ENCODE measurements around the gene PSEN1.

Gene PSEN1

DNA sequence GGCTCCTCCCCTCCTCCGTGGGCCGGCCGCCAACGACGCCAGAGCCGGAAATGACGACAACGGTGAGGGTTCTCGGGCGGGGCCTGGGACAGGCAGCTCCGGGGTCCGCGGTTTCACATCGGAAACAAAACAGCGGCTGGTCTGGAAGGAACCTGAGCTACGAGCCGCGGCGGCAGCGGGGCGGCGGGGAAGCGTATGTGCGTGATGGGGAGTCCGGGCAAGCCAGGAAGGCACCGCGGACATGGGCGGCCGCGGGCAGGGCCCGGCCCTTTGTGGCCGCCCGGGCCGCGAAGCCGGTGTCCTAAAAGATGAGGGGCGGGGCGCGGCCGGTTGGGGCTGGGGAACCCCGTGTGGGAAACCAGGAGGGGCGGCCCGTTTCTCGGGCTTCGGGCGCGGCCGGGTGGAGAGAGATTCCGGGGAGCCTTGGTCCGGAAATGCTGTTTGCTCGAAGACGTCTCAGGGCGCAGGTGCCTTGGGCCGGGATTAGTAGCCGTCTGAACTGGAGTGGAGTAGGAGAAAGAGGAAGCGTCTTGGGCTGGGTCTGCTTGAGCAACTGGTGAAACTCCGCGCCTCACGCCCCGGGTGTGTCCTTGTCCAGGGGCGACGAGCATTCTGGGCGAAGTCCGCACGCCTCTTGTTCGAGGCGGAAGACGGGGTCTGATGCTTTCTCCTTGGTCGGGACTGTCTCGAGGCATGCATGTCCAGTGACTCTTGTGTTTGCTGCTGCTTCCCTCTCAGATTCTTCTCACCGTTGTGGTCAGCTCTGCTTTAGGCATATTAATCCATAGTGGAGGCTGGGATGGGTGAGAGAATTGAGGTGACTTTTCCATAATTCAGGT is at the start of gene PSEN1:
Gene PSEN1, plus strand, starts transcription at position 121 of the 839 bp plus-strand sequence. CDS start 11,513 bp downstream, outside the sequence.
- DNase-seq: peak; percentile 87

DNA sequence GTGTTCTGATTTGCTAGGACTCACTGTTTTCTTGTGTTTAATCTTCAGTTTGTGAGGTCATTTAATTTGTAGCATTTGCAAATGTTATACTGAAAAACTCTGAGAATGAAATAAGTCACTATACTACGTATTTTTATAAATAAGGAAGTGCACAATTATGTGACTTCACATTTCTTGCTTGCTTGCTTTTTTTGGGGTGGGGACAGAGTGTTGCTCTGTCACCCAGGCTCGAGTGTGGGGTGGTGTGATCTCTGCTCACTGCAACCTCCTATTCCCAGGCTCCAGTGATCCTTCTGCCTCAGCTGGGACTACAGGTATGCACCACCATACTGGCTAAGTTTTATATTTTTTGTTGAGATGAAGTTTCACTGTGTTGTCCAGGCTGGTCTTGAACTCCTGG is 45.3 kb upstream of the PSEN1 start:
- DNase-seq: no peak

DNA sequence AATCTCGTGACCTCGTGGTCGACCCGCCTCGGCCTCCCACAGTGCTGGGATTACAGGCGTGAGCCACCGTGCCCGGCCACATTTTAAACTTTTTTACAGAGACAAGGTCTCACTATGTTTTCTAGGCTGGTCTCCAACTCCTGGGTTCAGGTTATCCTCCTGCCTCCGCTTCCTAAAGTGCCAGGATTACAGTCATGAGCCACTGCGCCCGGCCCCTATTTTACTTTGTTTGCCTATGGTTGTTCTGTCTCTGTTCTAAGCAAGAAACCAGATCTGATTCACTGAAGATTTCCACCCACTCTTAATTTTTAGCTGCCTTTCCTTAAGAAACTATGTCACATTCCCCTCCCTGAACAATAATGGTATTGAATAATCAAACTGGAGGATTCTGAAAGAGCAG is 38.9 kb upstream of the PSEN1 start:
- no peak for DNase-seq

DNA sequence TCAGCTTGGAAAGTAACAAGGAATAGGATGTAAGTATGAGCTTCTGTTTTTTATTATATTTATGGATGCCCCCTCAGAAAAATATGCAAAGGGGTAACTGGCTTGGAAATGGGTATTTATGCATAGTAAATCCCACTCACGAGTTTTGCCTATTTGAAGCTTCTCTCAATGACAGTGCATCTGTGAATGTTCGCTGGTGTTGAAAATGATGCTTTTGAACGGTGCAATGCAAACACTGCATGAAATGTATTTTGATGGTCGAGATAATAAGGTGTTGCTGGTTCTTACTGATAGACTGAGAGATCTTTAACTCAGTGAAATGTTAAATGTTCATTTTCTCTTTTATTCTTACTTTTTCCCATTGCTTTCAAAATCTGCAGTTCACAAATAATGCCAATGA is 36.0 kb upstream of the PSEN1 start:
- no peak for DNase-seq

DNA sequence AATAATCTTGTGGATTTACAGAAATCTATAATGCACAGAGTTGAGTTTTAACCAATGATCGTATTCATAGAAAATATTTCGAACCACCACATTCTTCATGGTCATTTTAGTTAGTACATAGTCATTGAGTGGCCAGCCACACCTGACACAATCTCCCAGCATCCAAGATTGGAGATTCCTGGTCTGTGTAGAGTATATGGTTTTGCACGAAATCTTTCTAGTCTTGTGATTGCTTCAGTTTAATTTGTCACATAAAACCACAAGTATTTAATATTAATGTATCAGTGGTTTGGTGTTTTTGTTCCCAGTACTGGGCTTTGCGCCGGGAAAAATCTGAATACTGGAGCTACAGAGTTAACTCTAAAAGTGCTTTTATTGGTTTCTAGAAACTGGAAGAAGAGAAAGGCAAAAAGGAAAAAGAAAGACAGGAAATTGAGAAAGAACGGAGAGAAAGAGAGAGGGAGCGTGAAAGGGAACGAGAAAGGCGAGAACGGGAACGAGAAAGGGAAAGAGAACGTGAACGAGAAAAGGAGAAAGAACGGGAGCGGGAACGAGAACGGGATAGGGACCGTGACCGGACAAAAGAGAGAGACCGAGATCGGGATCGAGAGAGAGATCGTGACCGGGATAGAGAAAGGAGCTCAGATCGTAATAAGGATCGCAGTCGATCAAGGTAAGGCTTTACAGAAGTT is 33.4 kb upstream of the PSEN1 start:
- no peak for DNase-seq

DNA sequence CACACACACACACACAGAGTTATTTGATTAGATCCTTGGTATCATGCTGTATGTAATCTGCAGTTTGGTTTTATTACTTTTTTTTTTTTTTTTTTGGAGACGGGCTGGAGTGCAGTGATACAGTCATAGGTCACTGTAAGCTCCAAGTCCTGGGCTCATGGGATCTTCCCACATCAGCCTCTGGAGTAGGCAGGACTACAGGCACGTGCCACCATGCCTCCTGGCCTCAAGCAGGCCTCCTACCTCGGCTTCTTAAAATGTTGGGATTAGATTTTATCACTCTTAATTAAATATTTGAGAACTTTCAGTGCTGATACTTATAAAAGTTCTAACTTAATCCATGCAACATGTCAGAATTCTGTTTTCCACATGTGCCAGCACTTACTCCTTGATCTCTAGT is 31.3 kb upstream of the PSEN1 start:
- no peak for DNase-seq

DNA sequence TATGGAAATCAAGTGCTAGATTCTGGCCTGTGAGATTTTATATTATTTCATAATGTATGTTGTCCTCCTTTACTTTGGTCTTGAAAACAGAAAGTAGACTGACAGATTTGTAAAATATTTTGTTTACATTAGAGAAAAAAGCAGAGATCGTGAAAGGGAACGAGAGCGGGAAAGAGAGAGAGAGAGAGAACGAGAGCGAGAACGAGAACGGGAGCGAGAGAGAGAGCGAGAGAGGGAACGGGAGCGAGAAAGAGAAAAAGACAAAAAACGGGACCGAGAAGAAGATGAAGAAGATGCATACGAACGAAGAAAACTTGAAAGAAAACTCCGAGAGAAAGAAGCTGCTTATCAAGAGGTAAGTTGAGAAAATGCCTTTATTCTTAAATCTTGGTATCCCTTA is 30.6 kb upstream of the PSEN1 start:
- DNase-seq: no peak

DNA sequence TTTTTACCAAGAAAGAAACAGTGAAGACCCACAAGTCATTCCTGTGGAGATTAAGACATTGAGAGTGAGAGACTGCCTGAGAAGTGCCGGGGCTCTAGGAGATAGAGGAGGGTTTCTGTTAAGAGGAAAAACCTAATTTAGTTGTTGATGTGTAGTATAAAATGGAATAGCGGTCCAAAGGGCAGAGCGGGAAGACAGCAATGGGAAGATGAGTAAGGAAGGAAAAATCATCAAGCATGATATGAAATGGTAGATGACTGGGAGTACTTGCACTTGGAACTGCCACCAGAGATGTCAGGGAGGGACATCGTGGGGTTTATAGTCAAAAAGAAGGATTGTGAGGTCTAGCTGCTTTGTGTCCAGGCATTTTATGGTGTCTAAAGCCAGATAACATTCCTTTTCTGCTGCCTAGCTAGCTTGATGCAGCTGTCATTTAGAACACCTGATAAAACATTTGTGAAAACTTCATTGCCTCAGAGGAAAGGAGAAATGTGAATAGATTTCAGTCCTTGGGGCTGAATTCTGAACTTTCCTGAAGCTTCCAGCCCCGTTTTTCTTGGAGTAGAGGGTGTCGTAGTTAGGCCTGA is 20.1 kb upstream of the PSEN1 start:
- no peak for DNase-seq

DNA sequence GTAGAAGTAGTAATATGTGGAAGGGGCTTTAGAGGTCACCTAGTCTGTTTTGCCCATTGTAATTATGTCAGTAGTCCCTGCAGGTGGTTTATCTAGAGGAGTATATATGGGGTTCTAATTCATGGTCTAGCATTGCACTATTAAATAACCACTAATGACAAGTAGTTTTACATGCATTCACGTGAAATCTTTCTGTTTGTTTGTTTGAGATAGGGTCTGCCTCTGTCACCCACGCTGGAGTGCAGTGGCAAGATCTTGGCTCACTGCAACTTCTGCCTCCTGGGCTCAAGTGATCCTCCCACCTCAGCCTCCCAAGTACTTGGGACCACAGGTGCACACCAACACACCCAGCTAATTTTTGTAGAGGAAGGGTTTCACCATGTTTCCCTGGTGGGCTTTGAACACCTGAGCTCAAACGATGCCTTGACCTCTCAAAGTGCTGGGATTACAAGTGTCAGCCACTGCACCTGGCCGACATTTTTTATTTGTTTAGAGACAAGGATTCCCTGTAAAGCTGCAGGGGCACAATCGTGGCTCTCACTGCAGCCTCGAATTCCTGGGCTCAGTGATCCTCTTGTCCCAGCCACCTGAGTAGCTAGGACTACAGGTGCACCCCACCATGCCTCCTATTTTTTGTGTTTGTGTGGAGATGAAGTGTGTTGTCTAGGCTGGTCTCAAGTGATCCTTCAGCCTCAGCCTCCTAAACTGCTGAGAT is 12.0 kb upstream of the PSEN1 start:
- no peak for DNase-seq

DNA sequence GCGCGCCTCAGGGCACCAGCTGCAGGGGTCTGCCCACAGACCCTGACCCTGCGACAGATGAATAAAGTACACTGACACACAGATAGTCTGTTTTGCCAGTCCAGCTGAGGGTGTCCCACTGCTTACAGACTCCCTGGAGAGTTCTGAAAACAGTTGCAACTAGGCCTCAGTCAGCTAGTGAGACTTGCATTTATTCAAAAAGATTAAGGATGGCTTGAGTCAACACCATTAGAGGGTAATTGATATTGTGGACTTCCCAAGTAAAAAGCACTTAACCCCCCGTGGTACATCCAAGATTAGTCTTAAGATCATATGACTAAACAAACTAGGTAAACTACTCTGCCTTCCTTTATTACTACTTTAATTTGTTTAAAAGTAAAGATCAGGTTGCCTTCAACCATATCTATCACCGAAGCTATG is 11.1 kb upstream of the PSEN1 start:
- no peak for DNase-seq

DNA sequence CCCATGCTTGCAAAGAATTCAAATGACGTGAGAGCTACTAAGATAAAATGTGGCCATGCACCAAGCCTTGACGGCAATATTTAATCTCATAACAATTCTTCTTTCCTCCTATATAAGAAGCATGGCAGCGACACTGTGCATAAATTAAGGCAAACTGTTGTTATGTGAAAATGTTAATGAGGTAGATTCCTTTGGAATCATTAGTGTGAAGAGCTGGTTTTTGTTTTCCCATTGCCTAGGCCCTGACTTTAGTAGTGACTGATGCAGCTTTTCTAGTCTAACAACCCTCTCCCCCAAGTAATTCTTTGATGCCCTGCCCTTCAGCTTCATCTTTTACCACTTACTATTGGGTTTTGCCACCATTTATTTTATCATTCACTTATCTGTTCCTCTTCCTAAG is 10.6 kb upstream of the PSEN1 start:
- DNase-seq: no peak

DNA sequence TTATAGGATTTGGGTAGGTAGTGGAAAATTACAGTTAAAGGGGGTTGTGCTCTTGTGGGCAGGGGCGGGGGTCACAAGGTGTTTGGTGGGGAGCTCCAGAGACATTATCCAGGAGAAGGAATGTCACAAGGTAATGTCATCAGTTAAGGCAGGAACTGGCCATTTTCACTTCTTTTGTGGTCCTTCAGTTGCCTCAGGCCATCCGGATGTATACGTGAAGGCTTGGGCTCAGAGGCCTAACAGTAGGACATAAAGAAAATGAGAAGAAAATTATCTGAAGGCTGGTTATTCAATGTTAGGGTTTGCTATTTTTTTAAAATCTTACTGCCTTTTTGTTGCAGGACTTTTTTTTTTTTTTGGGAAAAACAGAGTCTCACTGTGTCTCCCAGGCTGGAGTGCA is 2.5 kb upstream of the PSEN1 start:
- no peak for DNase-seq

DNA sequence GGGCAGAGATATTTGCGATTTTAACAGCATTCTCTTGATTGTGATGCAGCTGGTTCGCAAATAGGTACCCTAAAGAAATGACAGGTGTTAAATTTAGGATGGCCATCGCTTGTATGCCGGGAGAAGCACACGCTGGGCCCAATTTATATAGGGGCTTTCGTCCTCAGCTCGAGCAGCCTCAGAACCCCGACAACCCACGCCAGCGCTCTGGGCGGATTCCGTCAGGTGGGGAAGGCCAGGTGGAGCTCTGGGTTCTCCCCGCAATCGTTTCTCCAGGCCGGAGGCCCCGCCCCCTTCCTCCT is 271 bp upstream of the PSEN1 start:
- no peak for DNase-seq

DNA sequence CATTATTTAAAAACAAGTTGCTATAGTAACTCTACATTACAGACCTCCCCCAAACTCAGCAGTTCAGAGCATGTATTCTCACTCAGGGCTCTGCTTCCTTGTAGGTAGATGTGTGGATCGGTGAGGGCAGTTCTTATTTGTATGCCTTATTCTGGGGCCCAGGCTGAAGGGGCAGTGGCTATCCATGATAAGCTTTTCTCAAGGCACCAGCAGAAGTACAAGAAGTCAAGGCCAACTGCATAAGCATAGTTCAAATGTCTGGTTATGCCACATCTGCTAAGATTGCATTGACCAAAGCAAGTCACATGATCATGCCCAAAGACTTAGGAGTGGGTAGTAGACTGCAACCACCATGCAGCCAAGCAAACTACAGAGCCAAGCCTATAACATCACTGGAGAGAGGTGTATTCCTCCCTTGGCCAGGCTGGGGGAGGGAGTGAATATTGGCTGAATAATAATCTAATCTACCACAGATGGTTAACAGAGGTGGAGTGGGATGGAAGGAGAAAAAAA is 4.6 kb downstream of the PSEN1 start:
- no peak for DNase-seq

DNA sequence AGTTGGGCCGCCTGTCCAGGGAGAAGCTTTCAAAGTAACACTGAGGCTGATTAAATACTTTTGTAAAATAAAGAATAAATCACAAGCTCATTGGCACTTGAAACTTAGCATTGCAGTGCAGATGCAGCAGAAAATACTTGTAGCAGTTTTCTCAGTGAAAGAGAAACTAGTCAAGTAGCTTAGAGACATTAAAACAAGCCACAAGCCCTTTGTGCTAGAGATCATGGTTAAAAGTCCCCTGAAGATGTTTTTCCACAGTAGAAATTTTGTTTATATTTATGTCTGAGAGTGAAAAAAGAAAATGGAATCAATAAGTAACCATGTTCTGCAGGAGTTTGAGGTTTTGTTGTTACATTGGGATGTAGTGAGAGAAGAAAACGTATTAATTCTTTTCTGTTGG is 5.9 kb downstream of the PSEN1 start:
- DNase-seq: no peak

DNA sequence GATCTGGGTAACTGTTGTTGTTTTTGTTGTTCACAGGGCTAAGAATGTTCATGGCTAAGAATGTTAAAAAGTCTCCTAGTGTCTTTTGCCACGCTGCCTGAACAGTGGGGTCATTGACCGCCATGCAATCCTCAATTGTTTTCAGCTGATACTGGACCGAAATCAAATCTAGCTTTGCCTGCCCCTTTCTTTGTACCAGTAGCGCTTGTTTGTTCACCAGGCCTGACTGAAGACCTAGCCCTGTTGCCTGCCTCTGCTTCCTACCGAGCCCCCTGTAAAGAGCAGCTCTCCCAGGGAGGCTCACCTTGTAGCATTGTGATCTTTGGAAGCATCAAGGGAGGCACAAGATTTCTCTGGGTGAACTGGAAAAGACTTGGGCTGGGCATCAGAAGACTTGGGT is 6.7 kb downstream of the PSEN1 start:
- DNase-seq: no peak

DNA sequence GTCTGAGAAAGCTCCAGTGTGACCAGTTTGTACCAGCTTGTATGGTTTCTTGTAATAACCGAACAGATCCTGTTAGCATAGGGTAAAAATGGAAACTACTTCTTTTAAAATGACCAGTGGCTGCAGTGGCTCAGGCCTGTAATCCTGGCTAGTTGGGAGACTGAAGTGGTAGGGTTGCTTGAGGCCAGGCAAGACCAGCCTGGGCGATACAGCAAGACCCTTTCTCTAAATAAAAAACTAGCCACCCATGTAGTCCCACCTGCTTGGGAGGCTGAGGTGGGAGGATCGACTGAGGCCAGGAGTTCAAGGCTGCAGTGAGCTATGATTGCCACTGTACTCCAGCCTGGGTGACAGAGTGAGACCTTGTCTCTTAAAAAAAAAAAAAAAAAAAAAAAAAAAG is 7.3 kb downstream of the PSEN1 start:
- no peak for DNase-seq

DNA sequence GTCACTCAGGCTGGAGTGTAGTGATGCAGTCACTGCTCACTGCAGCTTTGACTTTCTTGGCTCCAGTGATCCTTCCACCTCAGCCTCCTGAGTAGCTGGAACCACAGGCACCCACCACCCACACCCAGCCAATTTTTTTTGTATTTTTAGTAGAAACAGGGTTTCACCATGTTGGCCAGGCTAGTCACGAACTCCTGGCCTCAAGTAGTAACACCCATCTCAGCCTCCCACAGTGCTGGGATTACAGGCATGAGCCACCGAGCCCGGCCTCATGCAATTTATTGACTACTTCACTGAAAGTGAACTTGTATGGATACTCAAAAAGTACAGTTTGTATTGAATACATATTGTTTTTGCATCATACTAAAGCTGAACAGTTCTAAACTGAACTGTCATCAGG is 9.1 kb downstream of the PSEN1 start:
- DNase-seq: no peak

DNA sequence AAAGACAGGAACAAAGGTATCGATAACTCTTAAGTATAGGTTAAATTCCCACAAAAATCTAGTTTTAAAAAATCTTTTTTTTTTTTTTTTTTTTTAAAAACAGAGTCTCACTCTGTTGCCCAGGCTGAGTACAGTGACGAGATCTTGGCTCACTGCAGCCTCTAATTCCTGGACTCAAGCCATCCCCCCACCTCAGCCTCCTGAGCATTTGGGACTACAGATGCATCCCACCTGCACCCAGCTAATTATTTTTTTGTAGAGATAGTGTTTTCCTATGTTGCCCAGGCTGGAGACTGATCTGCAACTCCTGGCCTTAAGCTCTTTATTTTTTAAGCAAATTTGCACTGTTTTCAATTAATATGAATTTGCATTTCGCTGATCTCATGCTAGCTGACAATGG is 9.8 kb downstream of the PSEN1 start:
- no peak for DNase-seq

DNA sequence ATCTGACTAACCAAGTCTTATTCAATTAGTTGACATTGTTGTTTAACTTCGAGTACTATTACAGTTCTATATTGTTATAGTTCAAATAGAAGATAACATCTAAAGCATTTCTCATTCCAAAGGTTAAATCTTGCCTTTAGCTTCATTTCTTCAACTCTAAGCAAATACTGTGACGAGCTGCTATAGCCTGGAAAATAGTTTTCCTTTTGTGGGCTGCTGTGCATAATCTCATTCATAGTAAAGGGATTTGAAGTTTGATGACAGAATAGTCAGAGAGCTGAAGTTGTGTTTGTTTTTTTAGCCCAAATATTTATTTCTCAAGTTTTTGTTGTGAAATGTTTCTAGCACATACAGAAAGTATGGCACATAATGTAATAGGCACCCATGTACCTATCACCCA is 13.4 kb downstream of the PSEN1 start:
- no peak for DNase-seq

DNA sequence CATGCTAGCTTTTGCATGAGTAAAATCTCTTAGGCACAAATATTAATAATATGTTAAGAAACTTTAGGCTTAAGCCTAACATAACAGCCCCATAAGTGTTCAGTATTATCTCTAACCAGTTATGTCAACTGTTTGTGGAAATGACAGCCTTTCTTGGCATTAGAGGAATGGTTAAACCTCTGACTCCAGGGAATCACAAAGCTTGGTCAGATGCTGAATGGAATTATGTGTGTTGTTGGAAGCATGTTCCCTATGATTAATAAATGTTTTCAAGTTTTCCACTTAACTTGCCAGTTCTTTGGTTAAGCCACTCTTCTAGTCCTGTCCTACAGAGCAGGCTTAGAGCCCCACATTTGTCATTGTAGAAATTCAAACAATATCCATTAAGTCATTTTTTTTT is 17.0 kb downstream of the PSEN1 start:
- no peak for DNase-seq

DNA sequence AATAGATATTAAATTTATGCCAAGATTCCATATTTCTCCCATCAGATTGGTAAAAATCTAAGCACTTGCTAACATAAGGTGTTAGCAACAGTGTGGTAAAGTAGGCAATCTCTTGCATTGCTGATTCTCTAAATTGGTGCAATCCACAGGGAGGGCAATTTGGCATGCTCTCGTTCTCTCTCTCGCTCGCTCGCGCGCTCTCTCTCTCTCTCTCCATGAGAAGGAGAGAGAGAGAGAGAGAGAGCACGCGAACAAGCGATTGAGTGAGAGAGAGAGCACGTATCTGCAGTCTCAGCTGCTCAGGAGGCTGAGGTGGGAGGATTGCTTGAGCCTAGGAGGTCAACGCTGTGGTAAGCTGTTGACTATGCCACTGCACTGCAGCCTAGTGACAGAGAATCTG is 25.9 kb downstream of the PSEN1 start:
- no peak for DNase-seq

DNA sequence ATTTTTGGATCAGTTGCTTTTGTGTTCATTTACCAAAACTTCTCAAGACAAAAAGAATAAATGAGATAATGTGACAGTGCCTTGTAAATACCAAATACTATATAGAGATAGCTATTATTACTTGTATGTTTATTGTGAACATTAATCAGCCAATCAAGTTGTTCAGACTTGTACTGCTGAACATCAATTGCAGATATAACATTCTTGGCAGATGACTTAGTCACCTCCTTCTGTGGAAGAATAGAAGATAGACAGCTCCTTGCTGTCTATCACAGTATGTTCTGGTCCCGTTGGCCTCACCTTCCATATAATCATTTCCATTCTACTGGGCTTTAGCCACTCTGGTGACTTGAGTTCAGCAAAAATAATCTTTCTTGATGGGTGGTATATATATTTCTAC is 30.1 kb downstream of the PSEN1 start:
- no peak for DNase-seq

DNA sequence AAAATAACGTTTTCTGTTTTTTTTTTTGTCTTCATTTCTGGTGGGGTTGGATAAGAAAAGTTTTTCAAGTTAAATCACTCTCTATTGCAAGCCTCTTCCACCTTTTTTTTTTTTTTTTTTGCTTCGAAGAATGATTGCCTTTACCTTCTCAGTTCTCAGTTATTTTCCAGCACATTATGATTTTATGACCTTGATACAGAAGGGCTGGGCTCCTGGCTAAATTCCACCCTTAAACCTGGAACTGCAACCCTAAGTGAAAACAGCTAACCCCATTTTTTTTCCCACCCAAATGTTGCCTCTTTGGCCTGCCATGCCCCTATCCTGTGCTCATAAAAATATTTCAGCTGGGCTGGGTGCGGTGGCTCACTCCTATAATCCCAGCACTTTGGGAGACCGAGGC is 31.4 kb downstream of the PSEN1 start:
- no peak for DNase-seq
